Measurements from ENCODE around the gene CDH19. TPM values are rescaled to one million over a fixed set of nuclear protein-coding genes. Genes with fewer than 3 reads are reported as not detected.

The CDH19 gene
- total RNA-seq, 4 donors from 2014 or later = 0.25 to 1.5 (median 1.2) TPM

DNA sequence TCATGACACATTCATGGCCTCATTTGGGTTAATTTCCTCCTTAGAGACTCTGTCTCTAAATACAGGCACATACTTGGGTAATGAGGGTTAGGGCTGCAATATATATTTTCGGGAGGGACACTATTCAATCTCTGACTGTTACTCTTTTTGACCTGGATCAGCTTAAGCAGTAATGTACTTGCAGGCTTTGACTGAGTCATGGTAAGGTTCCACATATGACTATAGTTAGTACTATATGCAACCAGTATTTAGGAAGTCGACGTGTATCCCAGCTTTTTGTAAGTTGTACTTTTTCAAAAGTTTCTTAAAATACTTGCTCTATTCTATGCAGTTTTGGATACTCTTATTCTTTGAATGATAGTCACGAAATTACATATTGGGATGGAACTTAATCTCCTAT lies 37.2 kb upstream of the CDH19 start:
- H3K4me3 ChIP-seq = no peak overlapping the region
- no peaks in the 10 kb centered on the region for H3K36me3 ChIP-seq
- no peaks in the 10 kb centered on the region for H3K9me3 ChIP-seq
- DNase-seq (no peak), ATAC-seq (no peak)
- H3K4me1 ChIP-seq = no peaks in the 10 kb centered on the region
- in situ Hi-C loops (cut with MboI; ENCODE audit: low sequenced_read_pairs in 4 of 4) (loop anchor here in 1 of 4 donors (25.0 kb wide), 1 partner anchor 104 kb away; no protein-coding TSS in a partner anchor), intact Hi-C loops (cut with DNase I; ENCODE audit: low total_unique reads) (no loop called here)
- H3K27ac ChIP-seq = no peak overlapping the region
- no peaks in the 10 kb centered on the region for H3K27me3 ChIP-seq
- no peak for TF ChIP-seq POLR2A (IDR thresholded peaks at IDR 0.05)
- no peak for TF ChIP-seq CTCF (IDR thresholded peaks at IDR 0.05 in 4 of 5, conservative IDR thresholded peaks at IDR 0.05 in 1 of 5)

GRCh38 chr18:66640431-66640830 lies 36.5 kb upstream of the CDH19 start:
- Histone ChIP-seq H3K27me3 (no peaks in the 10 kb centered on the region), H3K36me3 (no peaks in the 10 kb centered on the region), H3K4me1 (no peaks in the 10 kb centered on the region), H3K27ac (no peak overlapping the region), H3K9me3 (no peaks in the 10 kb centered on the region), H3K4me3 (no peak overlapping the region)
- TF ChIP-seq POLR2A (IDR thresholded peaks at IDR 0.05) = no peak
- no peak for TF ChIP-seq CTCF (IDR thresholded peaks at IDR 0.05 in 4 of 5, conservative IDR thresholded peaks at IDR 0.05 in 1 of 5)
- ATAC-seq (peak in 1 of 2 donors; percentile 49), DNase-seq (peak in 1 of 2 donors; percentile 35)
- in situ Hi-C loops (cut with MboI; ENCODE audit: low sequenced_read_pairs in 4 of 4) (loop anchor here in 1 of 4 donors (25.0 kb wide), 1 partner anchor 103 kb away; no protein-coding TSS in a partner anchor), intact Hi-C loops (cut with DNase I; ENCODE audit: low total_unique reads) (no loop called here)

- Histone ChIP-seq H3K27ac (no peak overlapping the region), H3K36me3 (no peaks in the 10 kb centered on the region), H3K4me3 (no peak overlapping the region), H3K4me1 (no peaks in the 10 kb centered on the region), H3K9me3 (no peaks in the 10 kb centered on the region), H3K27me3 (no peaks in the 10 kb centered on the region)
- TF ChIP-seq POLR2A (IDR thresholded peaks at IDR 0.05) (no peak), CTCF (IDR thresholded peaks at IDR 0.05 in 4 of 5, conservative IDR thresholded peaks at IDR 0.05 in 1 of 5) (no peak)
- DNase-seq = no peak
- in situ Hi-C loops (cut with MboI; ENCODE audit: low sequenced_read_pairs in 4 of 4) (loop anchor here in 1 of 4 donors (25.0 kb wide), 1 partner anchor 102 kb away; no protein-coding TSS in a partner anchor), intact Hi-C loops (cut with DNase I; ENCODE audit: low total_unique reads) (no loop called here)
- no peak for ATAC-seq
Observed at GRCh38 chr18:66638856-66639629, 35.2 kb upstream of the CDH19 start.

DNA sequence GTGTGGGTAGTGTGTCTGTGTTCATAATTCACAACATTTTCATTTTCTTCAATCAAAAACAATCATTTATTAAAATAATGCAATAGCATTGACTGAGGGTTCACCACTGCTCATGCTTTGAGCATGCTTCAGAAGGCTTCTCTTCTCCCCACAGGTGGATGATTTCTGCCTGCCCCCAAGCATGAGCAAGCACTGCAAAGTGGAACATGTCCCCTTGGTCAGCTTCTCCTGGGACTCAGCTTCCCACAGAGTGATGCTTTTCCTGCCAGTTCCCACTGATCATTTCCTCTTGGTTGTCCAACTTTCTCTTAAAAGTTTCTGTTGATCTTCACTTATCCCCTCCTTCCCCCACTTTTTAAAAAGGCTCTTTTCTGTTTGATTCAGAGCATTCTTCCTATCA lies 31.5 kb upstream of the CDH19 start:
- Histone ChIP-seq H3K4me3 (no peak overlapping the region), H3K36me3 (no peaks in the 10 kb centered on the region), H3K27me3 (no peaks in the 10 kb centered on the region), H3K4me1 (no peaks in the 10 kb centered on the region), H3K27ac (no peak overlapping the region), H3K9me3 (no peaks in the 10 kb centered on the region)
- DNase-seq (no peak), ATAC-seq (no peak)
- intact Hi-C loops (cut with DNase I; ENCODE audit: low total_unique reads) (no loop called here), in situ Hi-C loops (cut with MboI; ENCODE audit: low sequenced_read_pairs in 4 of 4) (loop anchor here in 1 of 4 donors (25.0 kb wide), 1 partner anchor 98 kb away; no protein-coding TSS in a partner anchor)
- no peak for TF ChIP-seq POLR2A (IDR thresholded peaks at IDR 0.05)
- TF ChIP-seq CTCF (IDR thresholded peaks at IDR 0.05 in 4 of 5, conservative IDR thresholded peaks at IDR 0.05 in 1 of 5) = no peak

All from gastrocnemius medialis (tissue), 4 donors.